ENCODE data around the gene LDLRAD4.

The LDLRAD4 gene

GRCh38 chr18:13562494-13563029, 344.0 kb downstream of the LDLRAD4 start:
- ChIA-PET POLR2A (interaction anchor here (2.7 kb wide), 1 partner anchor 50 kb away, joined by 20 read pairs; no protein-coding TSS in a partner anchor), CTCF (interaction anchor here (0.6 to 9.7 kb wide), 12 partner anchors 8 to 107 kb away, joined by 3 to 191 read pairs (median 4); no protein-coding TSS in a partner anchor)
- peak overlapping the region in 6 of 7 experiments; percentile 16 to 50 (median 28) for H3K4me3 ChIP-seq (ENCODE audit: control insufficient read depth in 1 of 7, extremely low read depth in 1 of 7, insufficient read depth in 4 of 7, low read depth in 2 of 7, low read length in 6 of 7)
- H3K9me3 ChIP-seq (ENCODE audit: control extremely low read depth in 1 of 5, control insufficient read depth in 4 of 5, insufficient read depth in 2 of 5, low read depth in 1 of 5, low read length in 4 of 5): no peaks in the 10 kb centered on the region
- H3K36me3 ChIP-seq (ENCODE audit: control insufficient read depth in 4 of 4, insufficient read depth in 4 of 4, low read length in 3 of 4): no peaks in the 10 kb centered on the region
- WGBS (ENCODE audit: insufficient coverage): no CpG with 5 or more reads among the region's 11 CpGs
- peaks cover 30 to 81% (median 70%) of the 10 kb centered on the region in 4 experiments for H3K4me1 ChIP-seq (ENCODE audit: control extremely low read depth in 1 of 4, control insufficient read depth in 4 of 4, insufficient read depth in 4 of 4, low read length in 3 of 4)
- H3K27ac ChIP-seq (ENCODE audit: insufficient read depth in 1 of 2, low read depth in 1 of 2, low read length in 2 of 2, poor library complexity in 1 of 2, severe bottlenecking in 2 of 2): peak overlapping the region in 1 of 2 experiments; percentile 45
- H3K27me3 ChIP-seq (replicated peaks in 2 of 5; ENCODE audit: control insufficient read depth in 4 of 5, insufficient read depth in 5 of 5, low read length in 4 of 5): no peaks in the 10 kb centered on the region
- peak; percentile 54 to 89 (median 83) for DNase-seq

GRCh38 chr18:13563390-13563805, 344.8 kb downstream of the LDLRAD4 start:
- DNase-seq: no peak
- no peaks in the 10 kb centered on the region for H3K36me3 ChIP-seq (ENCODE audit: control insufficient read depth in 4 of 4, insufficient read depth in 4 of 4, low read length in 3 of 4)
- H3K27ac ChIP-seq (ENCODE audit: insufficient read depth in 1 of 2, low read depth in 1 of 2, low read length in 2 of 2, poor library complexity in 1 of 2, severe bottlenecking in 2 of 2): no peak overlapping the region
- H3K9me3 ChIP-seq (ENCODE audit: control extremely low read depth in 1 of 5, control insufficient read depth in 4 of 5, insufficient read depth in 2 of 5, low read depth in 1 of 5, low read length in 4 of 5): no peaks in the 10 kb centered on the region
- no peaks in the 10 kb centered on the region for H3K27me3 ChIP-seq (replicated peaks in 2 of 5; ENCODE audit: control insufficient read depth in 4 of 5, insufficient read depth in 5 of 5, low read length in 4 of 5)
- ChIA-PET CTCF (interaction anchor here (0.6 to 9.7 kb wide), 12 partner anchors 9 to 108 kb away, joined by 3 to 191 read pairs (median 4); no protein-coding TSS in a partner anchor), POLR2A (interaction anchor here (2.7 kb wide), 1 partner anchor 49 kb away, joined by 20 read pairs; no protein-coding TSS in a partner anchor)
- 50% methylated on average over 4 of the region's 9 CpGs for WGBS (ENCODE audit: insufficient coverage)
- peaks cover 30 to 83% (median 73%) of the 10 kb centered on the region in 4 experiments for H3K4me1 ChIP-seq (ENCODE audit: control extremely low read depth in 1 of 4, control insufficient read depth in 4 of 4, insufficient read depth in 4 of 4, low read length in 3 of 4)
- peak overlapping the region in 2 of 7 experiments; percentile 17 to 29 for H3K4me3 ChIP-seq (ENCODE audit: control insufficient read depth in 1 of 7, extremely low read depth in 1 of 7, insufficient read depth in 4 of 7, low read depth in 2 of 7, low read length in 6 of 7)

- POLR2A ChIA-PET: no interaction called here
- DNase-seq: peak in 2 of 3 donors; percentile 40 to 57
- Histone ChIP-seq H3K9me3 (ENCODE audit: control extremely low read depth in 1 of 5, control insufficient read depth in 4 of 5, insufficient read depth in 2 of 5, low read depth in 1 of 5, low read length in 4 of 5) (no peaks in the 10 kb centered on the region), H3K4me1 (ENCODE audit: control extremely low read depth in 1 of 4, control insufficient read depth in 4 of 4, insufficient read depth in 4 of 4, low read length in 3 of 4) (peaks cover 32 to 83% (median 70%) of the 10 kb centered on the region in 4 experiments), H3K36me3 (ENCODE audit: control insufficient read depth in 4 of 4, insufficient read depth in 4 of 4, low read length in 3 of 4) (no peaks in the 10 kb centered on the region), H3K4me3 (ENCODE audit: control insufficient read depth in 1 of 7, extremely low read depth in 1 of 7, insufficient read depth in 4 of 7, low read depth in 2 of 7, low read length in 6 of 7) (peak overlapping the region in 3 of 7 experiments; percentile 12 to 59 (median 29)), H3K27me3 (replicated peaks in 2 of 5; ENCODE audit: control insufficient read depth in 4 of 5, insufficient read depth in 5 of 5, low read length in 4 of 5) (no peaks in the 10 kb centered on the region), H3K27ac (ENCODE audit: insufficient read depth in 1 of 2, low read depth in 1 of 2, low read length in 2 of 2, poor library complexity in 1 of 2, severe bottlenecking in 2 of 2) (no peak overlapping the region)
- 2% methylated on average over 11 of the region's 13 CpGs for WGBS (ENCODE audit: insufficient coverage)
- CTCF ChIA-PET: no interaction called here
Observed at GRCh38 chr18:13564579-13564978, 346.0 kb downstream of the LDLRAD4 start.

- POLR2A ChIA-PET: no interaction called here
- Histone ChIP-seq H3K9me3 (ENCODE audit: control extremely low read depth in 1 of 5, control insufficient read depth in 4 of 5, insufficient read depth in 2 of 5, low read depth in 1 of 5, low read length in 4 of 5) (no peaks in the 10 kb centered on the region), H3K27me3 (replicated peaks in 2 of 5; ENCODE audit: control insufficient read depth in 4 of 5, insufficient read depth in 5 of 5, low read length in 4 of 5) (no peaks in the 10 kb centered on the region), H3K27ac (ENCODE audit: insufficient read depth in 1 of 2, low read depth in 1 of 2, low read length in 2 of 2, poor library complexity in 1 of 2, severe bottlenecking in 2 of 2) (no peak overlapping the region), H3K36me3 (ENCODE audit: control insufficient read depth in 4 of 4, insufficient read depth in 4 of 4, low read length in 3 of 4) (no peaks in the 10 kb centered on the region), H3K4me3 (ENCODE audit: control insufficient read depth in 1 of 7, extremely low read depth in 1 of 7, insufficient read depth in 4 of 7, low read depth in 2 of 7, low read length in 6 of 7) (peak overlapping the region in 1 of 7 experiments; percentile 29), H3K4me1 (ENCODE audit: control extremely low read depth in 1 of 4, control insufficient read depth in 4 of 4, insufficient read depth in 4 of 4, low read length in 3 of 4) (peaks cover 32 to 83% (median 63%) of the 10 kb centered on the region in 4 experiments)
- WGBS (ENCODE audit: insufficient coverage): 94% methylated on average over 15 of the region's 17 CpGs
- DNase-seq: no peak
- CTCF ChIA-PET: interaction anchor here (1.0 kb wide), 1 partner anchor 43 kb away, joined by 3 read pairs; no protein-coding TSS in a partner anchor
Observed at GRCh38 chr18:13565228-13565627, 346.7 kb downstream of the LDLRAD4 start.

GRCh38 chr18:13566941-13567746, 348.6 kb downstream of the LDLRAD4 start:
- Histone ChIP-seq H3K27me3 (replicated peaks in 2 of 5; ENCODE audit: control insufficient read depth in 4 of 5, insufficient read depth in 5 of 5, low read length in 4 of 5) (no peaks in the 10 kb centered on the region), H3K4me3 (ENCODE audit: control insufficient read depth in 1 of 7, extremely low read depth in 1 of 7, insufficient read depth in 4 of 7, low read depth in 2 of 7, low read length in 6 of 7) (peak overlapping the region in 4 of 7 experiments; percentile 15 to 49 (median 32)), H3K27ac (ENCODE audit: insufficient read depth in 1 of 2, low read depth in 1 of 2, low read length in 2 of 2, poor library complexity in 1 of 2, severe bottlenecking in 2 of 2) (peak overlapping the region; percentile 65 to 78), H3K36me3 (ENCODE audit: control insufficient read depth in 4 of 4, insufficient read depth in 4 of 4, low read length in 3 of 4) (no peaks in the 10 kb centered on the region), H3K4me1 (ENCODE audit: control extremely low read depth in 1 of 4, control insufficient read depth in 4 of 4, insufficient read depth in 4 of 4, low read length in 3 of 4) (peaks cover 26 to 81% (median 59%) of the 10 kb centered on the region in 4 experiments), H3K9me3 (ENCODE audit: control extremely low read depth in 1 of 5, control insufficient read depth in 4 of 5, insufficient read depth in 2 of 5, low read depth in 1 of 5, low read length in 4 of 5) (no peaks in the 10 kb centered on the region)
- DNase-seq: peak; percentile 56 to 85 (median 76)
- POLR2A ChIA-PET: interaction anchor here (0.6 to 2.7 kb wide), 5 partner anchors 10 to 47 kb away, joined by 3 to 19 read pairs (median 4); no protein-coding TSS in a partner anchor
- CTCF ChIA-PET: interaction anchor here (0.7 to 1.8 kb wide), 11 partner anchors 8 to 351 kb away, joined by 3 to 17 read pairs (median 4); no protein-coding TSS in a partner anchor
- 31% methylated on average over 15 of the region's 18 CpGs for WGBS (ENCODE audit: insufficient coverage)

- H3K36me3 ChIP-seq (ENCODE audit: control insufficient read depth in 4 of 4, insufficient read depth in 4 of 4, low read length in 3 of 4): no peaks in the 10 kb centered on the region
- no peak overlapping the region for H3K27ac ChIP-seq (ENCODE audit: insufficient read depth in 1 of 2, low read depth in 1 of 2, low read length in 2 of 2, poor library complexity in 1 of 2, severe bottlenecking in 2 of 2)
- 68% methylated on average over 13 of the region's 14 CpGs for WGBS (ENCODE audit: insufficient coverage)
- ChIA-PET CTCF (interaction anchor here (1.0 to 2.8 kb wide), 4 partner anchors 13 to 44 kb away, joined by 3 to 16 read pairs (median 7); no protein-coding TSS in a partner anchor), POLR2A (interaction anchor here (2.7 kb wide), 1 partner anchor 43 kb away, joined by 19 read pairs; no protein-coding TSS in a partner anchor)
- no peaks in the 10 kb centered on the region for H3K27me3 ChIP-seq (replicated peaks in 2 of 5; ENCODE audit: control insufficient read depth in 4 of 5, insufficient read depth in 5 of 5, low read length in 4 of 5)
- no peaks in the 10 kb centered on the region for H3K9me3 ChIP-seq (ENCODE audit: control extremely low read depth in 1 of 5, control insufficient read depth in 4 of 5, insufficient read depth in 2 of 5, low read depth in 1 of 5, low read length in 4 of 5)
- peak in 1 of 3 donors; percentile 13 for DNase-seq
- H3K4me1 ChIP-seq (ENCODE audit: control extremely low read depth in 1 of 4, control insufficient read depth in 4 of 4, insufficient read depth in 4 of 4, low read length in 3 of 4): peaks cover 15 to 67% (median 45%) of the 10 kb centered on the region in 4 experiments
- peak overlapping the region in 1 of 7 experiments; percentile 13 for H3K4me3 ChIP-seq (ENCODE audit: control insufficient read depth in 1 of 7, extremely low read depth in 1 of 7, insufficient read depth in 4 of 7, low read depth in 2 of 7, low read length in 6 of 7)
Observed at GRCh38 chr18:13568443-13569392, 350.2 kb downstream of the LDLRAD4 start.
